Measurements from ENCODE around the gene SH3PXD2B.
A peak's percentile ranks its signal among the peaks of the same experiment; 100 is the strongest.
"Not testable (repeated sequence)": the region's sequence is repeated elsewhere in the genome, so short reads cannot be mapped to it uniquely, and the experiment has no call there.

The SH3PXD2B gene

GRCh38 chr5:172485511-172486202 is 31.3 kb upstream of the SH3PXD2B start:
- no peak for DNase-seq

GRCh38 chr5:172484664-172485063 is 30.3 kb upstream of the SH3PXD2B start:
- DNase-seq: no peak

- no peak for DNase-seq
Measured at GRCh38 chr5:172482156-172483020, 28.1 kb upstream of the SH3PXD2B start.

GRCh38 chr5:172481011-172481800 is 26.9 kb upstream of the SH3PXD2B start:
- no peak for DNase-seq

GRCh38 chr5:172479784-172480115 is 25.4 kb upstream of the SH3PXD2B start:
- DNase-seq: no peak

- peak; percentile 46 for DNase-seq
Measured at GRCh38 chr5:172479034-172479783, 24.9 kb upstream of the SH3PXD2B start.

- not testable (repeated sequence) for DNase-seq
Measured at GRCh38 chr5:172478695-172479033, 24.3 kb upstream of the SH3PXD2B start.

GRCh38 chr5:172478256-172478655 is 23.9 kb upstream of the SH3PXD2B start:
- DNase-seq: no peak

- no peak for DNase-seq
Measured at GRCh38 chr5:172477466-172477865, 23.1 kb upstream of the SH3PXD2B start.

- no peak for DNase-seq
Measured at GRCh38 chr5:172474293-172474692, 20.0 kb upstream of the SH3PXD2B start.

- DNase-seq: no peak
Measured at GRCh38 chr5:172473427-172473826, 19.1 kb upstream of the SH3PXD2B start.

- DNase-seq: no peak
Measured at GRCh38 chr5:172469697-172470096, 15.4 kb upstream of the SH3PXD2B start.

GRCh38 chr5:172466062-172466461 is 11.7 kb upstream of the SH3PXD2B start:
- DNase-seq: no peak

- DNase-seq: no peak
Measured at GRCh38 chr5:172463031-172463430, 8.7 kb upstream of the SH3PXD2B start.

GRCh38 chr5:172459783-172460165 is 5.4 kb upstream of the SH3PXD2B start:
- DNase-seq: no peak

- DNase-seq: no peak
Measured at GRCh38 chr5:172458976-172459782, 4.9 kb upstream of the SH3PXD2B start.

GRCh38 chr5:172456076-172456722 is 1.9 kb upstream of the SH3PXD2B start:
- no peak for DNase-seq

GRCh38 chr5:172455511-172456061 is 1.3 kb upstream of the SH3PXD2B start:
- no peak for DNase-seq

GRCh38 chr5:172455087-172455381 is 709 bp upstream of the SH3PXD2B start:
- DNase-seq: no peak

- DNase-seq: no peak
Measured at GRCh38 chr5:172453986-172454357, 353 bp downstream of the SH3PXD2B start.

- DNase-seq: no peak
Measured at GRCh38 chr5:172453206-172453985, 929 bp downstream of the SH3PXD2B start.

Data from CD4-positive, alpha-beta T cell treated with Interleukin-4 for 4 hours (primary cell).